GM19438 (cell line): ENCODE results near the gene IFI27L2.

Source experiments
- ATAC-seq: cut with Tn5 transposase; IDR thresholded peaks from one replicate; pipeline ENCODE4 v1.9.1; 2021; ENCODE audit warnings: low read depth; ENCODE audit not compliant: unreplicated experiment

The IFI27L2 gene

DNA sequence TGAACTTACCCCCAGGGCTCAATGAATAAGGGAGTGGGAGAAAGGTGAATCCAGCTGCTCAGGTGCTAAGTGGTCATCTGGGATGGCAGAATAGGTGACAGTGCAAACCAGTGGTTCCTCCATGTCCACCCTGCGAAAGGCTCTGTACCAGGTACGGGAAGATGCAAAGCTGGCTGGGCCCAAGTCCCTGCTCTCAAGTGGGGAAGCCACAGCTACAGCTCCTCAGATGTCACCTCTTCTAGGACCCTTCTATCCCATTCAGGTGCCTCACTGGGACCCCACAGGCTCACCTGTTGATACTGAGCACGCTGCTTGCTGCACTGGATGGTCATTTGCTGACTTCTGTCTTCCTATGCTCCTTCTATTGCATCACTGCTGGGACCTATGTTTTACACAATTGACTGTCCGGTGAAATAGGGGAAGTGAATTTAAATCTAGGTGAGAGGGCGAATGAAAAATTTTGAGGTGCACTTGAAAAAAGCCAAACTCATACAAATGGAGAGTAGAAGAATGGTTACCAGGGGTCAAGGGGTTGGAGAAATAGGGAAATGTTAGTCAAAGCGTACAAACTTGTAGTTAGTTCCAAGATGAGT, 24.4 kb upstream of the IFI27L2 start:
- ATAC-seq, result no peak

DNA sequence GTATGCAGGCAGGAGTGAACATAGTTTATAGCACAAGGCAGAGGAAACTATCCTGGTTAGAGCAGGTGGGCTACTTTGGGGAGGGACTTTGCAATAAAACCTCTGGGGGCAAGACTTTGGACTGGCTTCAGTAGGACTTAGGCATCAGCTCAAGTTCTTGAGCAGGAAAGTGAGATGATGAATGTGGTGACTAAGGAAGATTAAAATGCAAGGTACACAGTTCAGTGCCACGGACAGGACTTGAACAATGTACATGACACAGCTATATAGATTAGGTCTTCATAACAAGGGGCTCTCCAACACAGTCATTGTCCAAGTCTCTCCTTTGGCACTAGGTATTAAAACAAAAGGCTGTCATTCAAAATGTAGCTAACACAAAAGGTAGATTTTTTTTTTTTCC, 23.3 kb upstream of the IFI27L2 start:
- ATAC-seq, result no peak

DNA sequence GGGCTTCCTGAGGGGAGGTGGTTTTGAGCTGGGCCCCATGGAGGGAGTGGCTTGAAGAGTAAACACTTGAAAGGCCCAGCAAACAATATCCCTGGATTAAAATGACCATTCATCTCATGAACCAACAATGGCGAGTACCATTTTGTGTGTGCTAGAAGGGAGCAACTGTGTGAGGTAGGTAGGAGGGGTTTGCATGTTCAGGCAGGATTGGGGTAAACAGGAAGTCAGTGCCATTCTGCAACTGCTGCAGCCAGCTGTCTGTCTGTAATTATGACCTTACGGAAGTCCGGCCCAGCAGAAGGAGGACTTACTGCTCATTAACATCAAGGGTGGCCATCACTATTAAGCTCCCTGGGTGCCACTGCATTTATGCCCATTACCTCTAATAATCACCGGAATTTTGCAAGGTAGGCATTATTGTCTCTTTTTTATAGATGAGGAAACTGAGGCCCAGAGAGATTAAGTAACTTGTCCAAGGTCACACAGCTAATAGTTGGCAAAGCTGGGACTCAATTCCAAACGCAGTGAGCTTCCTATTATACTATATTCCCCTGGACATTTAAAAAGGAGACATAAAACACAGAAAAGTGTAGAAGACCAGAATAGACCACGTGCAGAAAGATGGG, 16.6 kb upstream of the IFI27L2 start:
- no peak for ATAC-seq

DNA sequence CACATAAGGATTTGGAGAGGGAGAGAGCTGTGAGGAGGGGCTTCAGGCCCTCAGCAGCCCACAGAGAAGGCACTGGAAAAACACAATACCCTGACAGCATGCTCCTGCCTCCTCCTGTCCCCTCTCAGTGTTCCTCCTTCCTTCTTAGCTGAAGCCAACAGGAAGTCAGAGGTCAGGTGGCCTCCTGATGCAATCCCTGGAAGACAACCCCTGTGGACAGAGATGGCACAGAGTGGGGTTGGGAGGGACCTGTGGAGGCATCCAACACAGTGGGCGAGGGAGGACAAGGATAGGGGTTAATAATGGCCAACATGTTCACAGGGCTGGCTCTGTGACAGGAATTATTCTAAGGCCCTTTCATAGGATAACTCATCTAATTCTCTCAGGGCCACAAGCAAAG, 15.4 kb upstream of the IFI27L2 start:
- ATAC-seq, result no peak

DNA sequence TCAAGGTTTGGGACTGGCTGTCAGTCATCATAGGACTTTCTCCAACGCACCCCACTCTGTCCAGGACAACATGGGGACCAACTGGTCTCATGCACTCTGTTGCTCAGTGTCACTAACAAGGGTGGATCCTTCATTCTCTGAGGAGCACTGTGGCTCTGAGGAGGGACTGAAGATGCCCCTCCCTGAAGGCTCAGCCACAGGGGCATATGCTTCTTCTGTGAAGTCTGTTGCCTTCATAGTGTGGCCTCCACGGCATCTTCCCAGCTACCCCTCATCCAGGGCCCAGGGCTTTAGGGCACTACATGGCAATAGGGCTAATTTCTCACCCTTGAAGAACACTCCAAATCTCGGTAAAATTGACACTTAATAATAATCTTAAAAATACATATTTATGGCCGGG, 14.3 kb upstream of the IFI27L2 start:
- ATAC-seq, result no peak

DNA sequence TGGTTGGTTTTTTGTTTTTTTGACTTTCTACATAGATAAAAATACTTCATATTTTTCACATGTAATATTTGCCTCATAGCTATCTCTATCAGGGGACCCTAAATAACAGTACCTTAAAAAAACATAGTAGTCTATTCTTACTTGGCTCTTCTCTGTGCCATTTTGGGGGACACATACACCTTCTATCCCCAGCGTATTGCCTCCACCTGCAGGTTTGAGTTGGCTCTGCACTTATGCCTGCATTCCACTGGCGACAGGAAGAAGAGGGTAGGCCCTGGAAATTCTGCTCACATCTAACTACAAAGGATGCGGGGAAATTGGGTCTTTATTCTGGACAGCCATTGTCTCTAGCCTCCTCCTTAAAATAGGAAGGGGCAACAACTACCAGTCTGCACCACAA, 13.8 kb upstream of the IFI27L2 start:
- ATAC-seq, result no peak

DNA sequence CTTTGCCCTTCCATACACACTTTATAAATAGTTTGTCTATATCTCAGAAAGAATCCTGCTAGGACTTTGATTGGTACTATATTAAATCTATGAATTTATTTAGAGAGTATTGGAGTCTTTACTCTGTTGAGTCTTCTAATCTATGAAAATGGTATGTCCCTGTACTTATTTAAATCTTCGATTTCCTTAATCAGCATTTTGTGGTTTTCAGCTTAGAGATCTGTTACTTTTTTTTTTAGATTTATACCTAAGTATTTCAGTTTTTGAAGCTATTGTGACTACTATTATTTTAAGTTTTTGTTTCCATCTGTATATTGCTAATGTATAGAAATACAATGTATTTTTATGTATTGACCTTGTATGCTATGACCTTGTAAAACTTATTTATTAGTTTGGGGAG, 13.4 kb upstream of the IFI27L2 start:
- no peak for ATAC-seq

DNA sequence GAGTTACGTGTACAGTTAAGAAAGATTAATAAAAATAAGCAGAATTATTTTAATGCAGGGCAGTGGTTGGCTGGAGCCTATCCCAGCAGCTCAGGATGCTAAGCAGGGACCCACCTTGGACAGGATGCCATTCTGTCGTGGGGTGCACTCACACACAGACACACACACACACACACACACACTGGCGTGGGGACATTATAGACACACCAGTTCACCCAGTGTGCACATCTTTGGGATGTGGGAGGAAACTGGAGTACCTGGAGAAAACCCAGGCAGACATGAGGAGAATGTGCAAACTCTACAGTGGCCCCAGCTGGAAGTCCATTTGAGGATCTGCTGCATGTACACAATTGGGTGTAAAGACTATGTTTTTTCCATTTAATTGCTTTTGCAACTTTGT, 12.8 kb upstream of the IFI27L2 start:
- no peak for ATAC-seq

DNA sequence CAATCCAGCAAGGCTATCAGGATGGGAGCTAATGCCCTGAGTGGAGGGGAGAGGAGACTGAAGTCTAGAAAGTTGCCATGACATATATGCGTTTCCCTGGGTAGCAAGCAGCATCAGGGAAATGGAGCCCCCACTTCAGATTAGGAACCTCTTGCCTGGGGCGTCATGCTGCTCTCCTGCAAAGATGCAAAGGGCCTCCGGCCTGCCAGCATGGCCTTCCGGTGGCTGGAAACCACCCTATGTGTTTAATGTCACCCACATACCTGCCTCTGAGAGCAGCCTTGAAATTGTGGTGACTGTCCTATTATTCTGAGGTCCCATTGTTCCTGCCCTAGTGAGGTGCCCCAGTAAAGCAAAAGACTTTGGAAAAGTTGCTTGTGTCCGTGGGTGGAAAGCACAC, 10.0 kb upstream of the IFI27L2 start:
- ATAC-seq, result no peak

DNA sequence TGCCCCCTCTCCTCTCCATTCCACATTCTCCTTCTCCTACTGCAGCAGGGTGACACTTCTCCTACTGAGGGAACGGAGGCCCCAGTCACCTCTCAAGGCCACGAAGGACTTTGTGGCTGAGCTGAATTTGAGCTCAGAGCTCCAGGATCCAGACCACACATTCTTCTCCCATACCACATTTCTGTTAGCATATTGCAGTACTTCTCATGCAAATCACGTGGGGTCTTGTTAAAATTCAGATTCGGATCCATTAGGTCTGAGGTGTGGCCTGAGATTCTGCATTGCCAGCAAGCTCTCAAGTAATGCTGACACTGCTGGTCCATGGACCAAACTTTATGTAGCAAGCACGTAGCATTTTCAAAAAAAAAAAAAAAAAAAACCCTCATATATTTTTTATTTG, 9.6 kb upstream of the IFI27L2 start:
- ATAC-seq, result no peak

DNA sequence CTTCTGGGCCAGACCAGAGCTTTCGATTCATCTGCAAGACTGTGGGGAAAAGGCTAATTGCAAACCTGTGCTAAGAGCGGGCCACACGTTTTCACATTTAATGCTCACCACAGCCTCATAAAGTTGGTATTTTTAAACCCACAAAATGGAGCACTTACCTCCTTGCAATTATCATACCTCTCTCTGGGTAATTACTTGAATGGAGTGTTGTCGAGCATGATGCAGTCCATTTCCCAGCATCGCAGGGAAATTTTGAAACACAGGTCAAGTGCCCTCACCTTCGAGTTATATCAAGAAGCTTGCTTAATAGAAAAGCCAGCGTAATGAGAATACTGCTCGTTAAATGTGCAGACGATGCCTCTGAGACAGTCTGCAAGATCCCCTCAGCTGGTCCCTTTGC, 8.8 kb upstream of the IFI27L2 start:
- ATAC-seq, result no peak

DNA sequence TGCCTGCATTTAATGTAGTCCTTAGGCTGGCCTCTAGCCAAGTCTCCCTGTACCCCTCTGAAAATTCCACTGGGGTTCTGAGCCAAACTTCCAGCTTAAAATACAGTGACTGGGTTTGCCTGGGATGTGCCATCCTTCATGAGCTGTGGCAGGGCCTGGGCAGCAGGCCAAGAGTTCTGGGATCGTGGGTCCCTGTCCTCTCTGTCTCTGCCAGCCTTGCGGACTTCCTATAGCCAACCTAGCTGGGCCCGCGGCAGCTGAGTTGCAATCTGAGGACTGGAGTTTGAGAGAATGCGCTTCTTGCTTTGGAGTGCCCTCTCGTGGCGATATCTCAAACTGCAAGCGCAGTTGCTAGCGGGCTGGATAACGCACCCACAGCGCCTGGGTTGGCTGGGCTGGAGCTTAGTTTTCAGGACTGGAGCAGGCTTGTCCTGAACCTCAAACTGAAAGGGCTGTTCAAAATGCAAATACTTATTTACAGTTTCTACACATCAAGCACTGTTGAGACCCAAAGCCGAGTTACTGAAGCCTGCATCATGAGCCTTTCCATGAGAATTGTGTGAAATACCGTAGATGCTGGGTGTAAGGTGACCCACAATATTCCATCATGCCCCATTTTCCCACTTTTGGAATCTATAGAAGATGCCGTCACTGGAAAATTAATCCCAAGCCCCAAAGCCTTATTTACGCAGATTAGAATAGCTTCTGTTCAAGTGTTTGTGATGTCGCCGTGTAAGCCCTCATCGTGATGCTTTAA, 7.3 kb upstream of the IFI27L2 start:
- peak; percentile 70 for ATAC-seq

DNA sequence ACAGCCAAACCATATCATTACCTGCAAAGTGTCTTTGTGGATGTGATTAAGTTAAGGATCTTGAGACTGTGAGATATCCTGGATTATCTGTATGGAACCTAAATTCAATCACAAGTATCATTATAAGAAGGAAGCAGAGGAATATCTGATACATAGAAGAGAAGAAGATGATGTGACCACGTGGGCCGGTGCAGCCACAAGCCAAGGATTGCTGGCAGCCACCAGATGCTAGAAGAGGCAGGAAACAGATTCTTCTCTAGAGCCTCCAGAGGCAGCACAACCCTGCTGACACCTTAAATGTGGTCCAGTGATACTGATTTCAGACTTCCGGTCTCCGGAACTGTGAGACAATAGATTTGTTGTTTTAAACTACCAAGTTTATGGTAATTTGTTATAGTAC, 6.1 kb upstream of the IFI27L2 start:
- ATAC-seq, result no peak

DNA sequence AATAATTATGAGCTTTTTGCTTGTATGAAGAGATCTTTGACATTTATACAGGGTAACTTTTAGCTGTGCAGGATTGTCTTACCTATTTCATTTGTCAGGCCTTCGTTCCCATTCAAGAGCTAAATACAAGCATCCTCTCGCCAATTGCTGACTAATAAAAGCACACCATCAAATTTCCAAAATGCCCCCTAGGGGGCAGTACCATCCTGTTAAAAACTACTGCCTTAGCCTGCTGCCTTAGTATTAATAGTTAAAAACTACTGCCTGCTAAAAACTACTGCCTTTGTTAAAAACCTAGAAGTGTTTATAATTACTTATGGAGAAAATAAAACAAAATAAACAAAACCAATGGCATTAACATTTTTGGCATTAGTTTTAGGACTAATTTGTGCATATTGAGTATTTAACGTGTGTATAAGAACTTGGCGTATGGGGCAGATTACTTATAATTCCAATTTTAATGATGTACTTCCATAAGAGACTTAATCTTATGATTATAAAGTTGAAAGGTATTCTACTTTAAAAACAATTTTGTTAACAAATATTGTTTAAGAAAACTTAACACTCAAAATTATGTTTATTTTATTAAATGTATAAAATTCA, 3.0 kb upstream of the IFI27L2 start:
- ATAC-seq, result no peak

DNA sequence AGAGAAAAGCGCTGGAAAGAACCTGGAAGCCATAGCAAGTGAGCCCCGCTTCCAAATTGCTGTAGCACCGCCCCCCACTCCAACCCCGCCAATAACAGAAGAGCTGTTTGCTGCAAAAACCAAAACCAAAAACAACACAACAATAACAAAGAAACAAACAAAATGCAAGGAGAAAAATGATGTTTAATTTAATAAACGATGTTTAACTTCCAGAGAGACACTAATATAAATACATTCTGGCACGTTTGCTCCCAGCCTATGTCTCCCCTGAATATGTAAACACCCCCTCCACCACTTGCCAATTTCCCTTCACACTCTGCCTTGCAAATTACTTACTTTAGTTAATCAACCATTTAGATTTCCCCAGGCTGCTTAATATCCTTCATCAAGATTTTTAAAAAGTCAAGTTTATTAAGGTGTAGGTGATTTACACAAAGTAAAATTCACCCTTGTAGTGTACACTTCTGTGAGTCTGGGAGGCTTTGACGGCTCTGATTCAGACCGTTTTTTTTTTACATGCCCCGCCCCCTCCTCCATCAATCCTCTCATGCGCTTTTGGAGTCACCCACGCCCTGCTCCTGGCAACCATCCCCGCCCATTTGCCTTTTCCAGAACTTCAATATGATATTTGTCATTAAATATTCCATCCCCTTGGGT, 482 bp upstream of the IFI27L2 start:
- ATAC-seq, result no peak

DNA sequence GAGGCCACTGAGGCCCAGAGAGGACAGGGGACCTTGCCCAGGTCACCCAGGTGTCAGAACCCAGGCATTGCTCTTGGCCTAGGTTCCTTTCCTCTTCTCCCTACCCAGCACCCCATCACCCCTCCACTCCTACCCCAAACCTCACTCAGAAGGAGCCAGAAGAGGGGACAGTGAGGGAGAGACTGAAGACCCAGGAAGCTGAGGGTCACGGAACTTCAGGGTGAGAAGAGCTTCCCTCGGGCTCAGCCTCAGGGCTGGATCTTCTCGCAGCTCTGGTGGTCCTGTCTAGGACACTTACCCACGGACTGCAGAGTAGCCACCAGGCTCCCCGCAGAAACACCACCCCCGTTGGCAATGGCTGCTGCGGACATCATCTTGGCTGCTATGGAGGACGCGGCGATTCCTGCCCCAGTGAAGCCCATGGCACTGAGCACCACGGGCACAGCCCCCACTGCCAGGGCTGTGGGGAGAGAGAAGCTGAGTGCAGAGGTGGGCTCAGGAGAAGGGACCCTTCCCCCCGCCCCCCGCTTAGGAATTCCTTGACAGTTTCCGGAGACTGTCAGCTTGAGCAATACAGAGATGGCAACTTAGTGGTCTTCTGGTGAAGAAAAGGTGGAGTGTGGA, 1.1 kb downstream of the IFI27L2 start:
- no peak for ATAC-seq

DNA sequence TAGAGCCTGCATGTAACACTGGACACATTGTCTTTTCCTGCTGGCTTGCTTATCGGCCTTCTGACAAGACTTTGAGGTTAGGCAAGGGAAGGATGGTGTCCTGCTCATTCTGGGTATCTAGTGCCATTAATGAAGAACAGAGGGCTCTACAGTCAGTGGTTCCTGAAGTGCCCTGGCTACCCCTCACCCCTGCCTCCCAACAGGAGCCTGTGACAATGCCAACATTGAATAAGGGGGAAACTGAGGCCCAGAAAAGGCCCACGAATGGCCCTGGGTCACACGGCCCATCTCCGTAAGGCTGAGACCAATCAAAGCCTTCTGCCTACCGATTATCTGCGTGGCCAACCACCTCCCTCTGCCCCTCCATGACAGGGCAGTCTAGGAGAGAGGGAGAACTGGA, 2.1 kb downstream of the IFI27L2 start:
- ATAC-seq, result no peak

DNA sequence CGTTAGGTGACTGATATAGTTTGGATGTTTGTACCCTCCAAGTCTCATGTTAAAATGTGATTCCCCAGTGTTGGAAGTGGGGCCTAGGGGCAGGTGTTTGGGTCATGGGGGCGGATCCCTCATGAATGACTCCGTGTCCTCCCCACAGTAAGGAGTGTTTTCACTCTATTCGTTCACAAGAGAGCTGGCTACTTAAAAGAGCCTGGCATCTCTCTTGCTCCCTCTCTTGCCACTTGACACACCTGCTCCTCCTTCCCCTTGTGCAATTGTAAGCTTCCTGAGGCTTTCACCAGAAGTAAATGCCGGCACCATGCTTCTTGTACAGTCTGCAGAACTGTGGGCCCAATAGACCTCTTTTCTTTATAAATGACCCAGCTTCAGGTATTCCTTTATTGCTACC, 2.6 kb downstream of the IFI27L2 start:
- no peak for ATAC-seq

DNA sequence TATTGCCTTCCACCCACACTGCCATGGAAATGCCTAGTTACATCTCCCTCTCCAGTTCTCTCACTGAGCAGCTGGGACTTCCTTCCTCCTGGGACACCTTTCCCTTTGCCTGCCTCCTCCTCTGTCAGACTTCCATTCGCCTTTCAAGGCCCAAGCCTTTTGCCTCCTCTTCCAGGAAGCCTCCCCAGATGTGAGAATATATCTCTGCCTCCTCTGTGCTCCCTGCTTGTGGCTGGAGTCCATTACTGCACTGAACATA, 3.1 kb downstream of the IFI27L2 start:
- no peak for ATAC-seq

DNA sequence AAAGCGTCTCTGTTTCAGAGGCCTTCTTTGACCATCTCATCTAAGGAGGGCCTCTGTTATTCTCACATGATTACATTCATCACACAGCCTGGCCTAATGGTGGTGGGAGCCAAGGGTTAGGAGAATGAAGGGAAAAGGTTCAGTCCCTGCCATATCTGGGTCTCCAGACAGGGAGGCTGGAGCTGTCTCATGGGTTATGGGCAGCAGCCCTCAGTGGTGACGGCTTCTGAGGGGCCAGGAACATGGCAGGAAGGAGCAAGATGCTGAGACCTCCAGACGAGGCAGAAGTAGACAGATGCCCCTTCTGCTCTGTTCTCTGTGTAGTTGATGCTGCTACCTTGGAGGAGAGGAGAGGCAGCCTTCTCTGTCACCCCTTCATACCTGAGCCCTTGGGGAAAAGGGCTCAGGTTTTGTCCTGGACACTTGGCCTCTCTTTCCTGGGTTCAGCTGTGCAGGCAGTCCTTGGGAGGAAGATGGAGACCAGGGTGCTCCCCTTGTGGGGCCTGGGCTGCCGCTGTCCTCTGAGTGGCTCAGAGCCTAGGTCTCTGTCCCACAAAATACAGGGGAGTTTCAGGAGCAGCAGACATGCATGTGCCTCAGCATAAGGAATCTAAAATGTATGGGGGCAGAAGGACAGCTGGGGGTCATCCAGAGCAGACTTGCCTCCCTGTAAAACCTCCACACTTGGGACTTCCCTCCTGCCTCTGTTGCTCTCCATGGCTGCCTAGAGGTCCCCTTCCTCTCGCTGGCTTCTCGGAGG, 3.6 kb downstream of the IFI27L2 start:
- no peak for ATAC-seq
